HG02870 (cell line): ENCODE results near the gene PDE6D.

Experiments used
- ATAC-seq: cut with Tn5 transposase; IDR thresholded peaks from one replicate; pipeline ENCODE4 v1.9.1; 2021; ENCODE audit warnings: mild to moderate bottlenecking, moderate library complexity; ENCODE audit not compliant: unreplicated experiment

Gene PDE6D

DNA sequence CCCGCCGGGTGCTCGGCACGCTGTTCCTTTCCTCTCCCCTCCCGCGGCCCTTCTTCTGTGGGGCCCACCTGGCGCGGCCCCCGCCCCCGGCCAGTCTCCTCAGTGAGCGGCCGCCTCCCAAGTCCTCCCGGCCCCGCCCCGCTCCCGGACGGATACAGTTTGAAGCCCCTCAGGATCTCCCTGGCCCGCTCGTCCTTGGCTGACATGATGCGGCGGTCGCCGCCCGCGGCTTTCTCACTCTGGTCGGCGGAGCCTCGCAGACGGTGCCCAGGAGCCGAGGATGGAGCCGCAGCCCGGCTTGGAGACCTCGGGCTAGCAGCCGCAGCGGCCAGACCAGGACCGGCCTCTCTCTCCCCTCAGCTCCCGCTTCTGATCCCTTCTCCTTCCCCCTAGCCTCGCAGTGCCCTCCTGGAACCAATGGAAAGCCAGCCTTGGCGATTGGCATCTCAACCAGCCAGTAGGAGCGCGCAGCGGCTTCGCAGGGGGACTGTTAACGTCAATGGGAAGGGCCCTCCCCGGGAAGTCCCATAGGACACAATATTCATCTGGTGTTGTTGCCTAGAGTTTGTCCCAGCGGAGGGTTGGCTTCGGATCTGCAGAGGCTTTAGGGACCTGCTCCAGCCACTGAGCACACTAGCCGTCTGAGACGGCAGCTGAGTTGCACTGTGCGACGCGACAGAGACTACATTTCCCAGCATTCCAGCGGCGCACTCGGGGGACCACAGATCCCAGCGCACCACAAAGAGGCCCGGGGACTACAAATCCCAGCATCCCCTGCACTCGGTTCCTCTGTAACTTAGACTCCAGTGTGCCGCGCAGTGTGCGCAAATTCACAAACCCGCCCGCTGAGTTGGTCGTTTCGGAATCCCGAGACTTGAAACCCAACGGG lies at the start of gene PDE6D:
TSS of gene PDE6D (minus strand) at position 374 of the 889 bp plus-strand sequence. CDS start at position 206, 168 bp downstream.
- ATAC-seq: peak; percentile 84

GRCh38 chr2:231821908-231822307 lies 40.8 kb upstream of the PDE6D start:
- no peak for ATAC-seq

DNA sequence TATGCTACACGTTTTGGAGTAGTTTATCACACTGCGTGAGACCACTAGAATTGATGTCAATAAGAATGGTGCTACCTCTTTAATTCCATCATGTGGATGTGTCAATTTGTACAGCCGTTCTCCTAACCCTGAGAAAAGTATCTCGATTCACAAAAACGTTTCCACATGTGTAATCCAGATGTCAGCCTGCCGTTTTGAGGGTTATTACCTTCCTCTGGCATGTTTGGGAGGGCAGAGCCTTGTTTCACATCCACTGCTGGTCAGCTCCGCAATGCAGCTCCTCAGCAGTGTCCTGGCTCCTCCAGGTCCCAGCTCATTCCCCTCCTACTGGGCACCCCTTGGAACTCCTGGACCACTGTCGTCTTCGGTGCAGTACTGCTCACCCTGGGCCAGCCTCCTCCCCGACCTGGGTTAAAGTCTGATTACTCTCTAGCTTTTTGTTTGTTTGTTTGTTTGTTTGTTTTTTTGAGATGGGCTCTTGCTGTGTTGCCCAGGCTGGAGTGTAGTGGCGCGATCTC lies 39.8 kb upstream of the PDE6D start:
- no peak for ATAC-seq

- no peak for ATAC-seq
Measured at GRCh38 chr2:231819447-231820042, 38.5 kb upstream of the PDE6D start.

- no peak for ATAC-seq
Measured at GRCh38 chr2:231816327-231817026, 35.4 kb upstream of the PDE6D start.

DNA sequence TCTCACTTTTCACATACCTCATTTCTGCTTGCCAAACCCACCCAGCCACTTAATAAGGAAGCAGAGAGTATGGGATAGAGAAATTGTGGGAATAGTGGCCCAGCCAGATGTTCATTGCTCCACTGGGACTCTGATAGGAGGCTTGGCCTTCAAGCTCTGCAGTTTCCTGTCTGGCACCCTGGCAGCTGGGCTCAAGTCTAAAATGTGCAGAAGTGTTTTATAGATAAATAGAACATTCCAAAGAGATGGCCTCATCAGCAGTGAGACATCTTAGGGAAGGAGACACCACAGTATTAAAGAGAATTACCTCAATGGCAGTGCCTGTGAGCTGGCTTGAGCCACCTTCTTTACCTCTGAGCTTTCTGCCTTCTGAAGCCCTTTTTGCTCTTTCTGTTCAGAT lies 29.8 kb upstream of the PDE6D start:
- ATAC-seq: no peak

- ATAC-seq: no peak
Measured at GRCh38 chr2:231807020-231807419, 25.9 kb upstream of the PDE6D start.

DNA sequence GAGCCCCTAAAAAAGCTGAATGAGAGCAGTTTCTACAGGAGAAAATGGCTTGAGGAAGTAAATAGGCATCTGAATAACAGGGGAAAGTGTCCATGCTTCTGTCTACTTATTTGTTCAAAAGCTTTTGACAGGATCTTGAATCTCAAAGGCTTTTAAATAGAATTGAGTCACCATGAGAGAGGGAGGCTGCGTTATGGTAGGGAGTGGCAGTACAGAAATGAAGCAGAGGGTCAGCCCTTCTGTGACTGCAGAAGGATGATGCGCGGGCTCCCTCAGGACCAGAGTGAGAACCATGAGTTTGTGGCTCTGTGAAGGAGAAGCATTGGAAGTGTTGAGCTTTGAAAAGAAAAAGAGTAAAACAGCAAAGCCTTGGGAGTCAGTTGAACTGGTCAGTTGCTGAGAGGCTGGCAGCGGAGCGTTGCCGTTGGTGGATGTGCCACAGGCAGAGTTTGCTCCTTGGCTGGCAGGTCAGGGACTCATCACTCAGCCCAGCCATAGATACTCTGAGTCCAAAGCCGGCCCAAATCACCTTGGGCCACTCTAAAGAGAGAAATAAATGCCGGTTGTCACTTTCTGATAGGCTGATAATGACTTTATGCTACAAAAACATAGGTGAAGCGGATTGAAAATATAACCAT lies 22.5 kb upstream of the PDE6D start:
- no peak for ATAC-seq

DNA sequence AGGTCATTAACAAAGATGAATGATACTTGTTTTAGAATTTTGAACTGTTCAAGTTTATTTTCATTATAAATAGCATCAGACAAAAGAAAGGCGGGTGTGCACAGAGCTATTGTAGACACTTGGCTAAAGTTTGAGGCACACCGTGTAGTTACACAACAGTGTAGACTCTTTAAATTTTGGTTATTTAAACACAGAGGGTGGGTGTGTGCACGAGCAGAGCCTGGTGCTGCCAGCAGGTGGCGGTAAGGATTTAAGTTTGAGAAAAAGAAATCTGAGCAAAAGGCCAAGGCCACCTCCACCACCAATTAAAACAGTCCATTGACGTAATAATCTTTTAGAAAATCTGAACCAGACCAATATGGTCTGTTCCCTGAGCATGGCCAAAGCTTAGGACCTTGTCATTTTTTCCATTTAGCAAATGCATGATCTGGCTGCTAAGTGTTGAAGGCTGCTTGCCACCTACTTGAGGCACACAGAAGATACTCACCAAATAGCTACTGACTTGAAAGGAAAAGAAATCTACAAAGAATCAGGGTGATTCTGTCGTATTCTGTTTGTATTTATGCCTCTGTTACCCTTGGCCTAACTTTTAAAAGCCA lies 19.5 kb upstream of the PDE6D start:
- ATAC-seq: no peak

GRCh38 chr2:231795525-231796327 lies 14.6 kb upstream of the PDE6D start:
- no peak for ATAC-seq

- ATAC-seq: no peak
Measured at GRCh38 chr2:231794383-231794782, 13.3 kb upstream of the PDE6D start.

GRCh38 chr2:231791107-231791506 lies 10.0 kb upstream of the PDE6D start:
- ATAC-seq: no peak

GRCh38 chr2:231786917-231787292 lies 5.8 kb upstream of the PDE6D start:
- no peak for ATAC-seq

DNA sequence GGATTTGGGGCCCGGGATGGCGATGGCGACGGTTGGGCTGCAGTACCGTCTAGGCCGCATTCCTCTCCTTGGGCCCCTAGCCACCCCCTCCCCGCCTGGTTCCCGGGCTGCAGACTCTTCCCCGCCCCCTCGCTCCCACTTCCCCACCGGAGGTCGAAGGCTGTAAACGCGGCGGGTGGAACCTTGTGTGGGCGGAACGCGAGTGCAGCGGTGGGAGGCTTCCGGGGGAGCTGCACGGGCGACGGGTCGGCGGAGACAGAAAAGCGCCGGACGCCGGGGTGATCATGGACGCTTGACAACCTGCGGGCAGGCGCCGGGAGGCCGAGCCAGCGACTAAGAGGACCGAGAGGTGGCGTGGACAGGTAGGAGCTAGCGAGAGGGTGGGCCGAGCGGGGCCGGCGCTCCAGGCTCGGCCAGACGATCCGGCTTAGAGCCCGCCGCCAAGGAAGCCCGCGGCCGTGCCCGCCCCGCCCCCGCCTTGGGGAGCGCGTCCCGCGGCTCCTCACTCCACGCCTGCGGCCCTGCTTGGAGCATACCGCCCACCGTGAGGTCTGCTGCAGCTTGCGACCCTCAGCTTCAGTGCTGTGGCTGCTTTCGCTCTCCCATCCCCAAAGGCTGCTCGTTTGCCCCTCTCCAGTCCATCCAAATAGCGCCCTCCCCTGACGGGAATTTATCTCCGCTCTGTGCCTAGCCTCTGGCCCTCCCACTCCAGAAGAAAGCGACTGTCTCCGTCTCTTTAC lies 5.3 kb upstream of the PDE6D start, which contains the start of gene COPS7B:
TSS of gene COPS7B (plus strand) at position 269 of the 740 bp plus-strand sequence. CDS start 2,126 bp downstream, outside the sequence.
- peak; percentile 55 for ATAC-seq

GRCh38 chr2:231785822-231786176 lies 4.7 kb upstream of the PDE6D start:
- peak; percentile 12 for ATAC-seq

DNA sequence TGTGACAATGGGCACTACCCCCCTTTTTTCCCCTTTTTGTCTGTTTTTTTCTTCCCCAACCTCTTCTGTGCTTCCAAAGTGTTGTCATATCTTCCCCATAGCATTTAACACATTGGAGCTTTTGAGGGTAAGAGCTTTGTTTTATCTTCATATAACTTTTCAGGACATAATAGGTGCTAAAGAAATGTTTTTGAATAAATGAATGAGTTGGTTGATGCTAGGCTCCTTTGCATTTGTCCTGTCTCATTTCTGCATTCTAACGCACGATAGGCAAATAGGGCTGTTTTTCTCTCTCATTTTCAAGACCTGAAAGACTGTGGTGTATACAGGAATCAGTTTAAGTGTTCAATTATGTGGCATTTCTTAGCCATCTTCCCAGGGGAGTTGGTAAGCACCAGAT lies 4.3 kb upstream of the PDE6D start:
- ATAC-seq: no peak

DNA sequence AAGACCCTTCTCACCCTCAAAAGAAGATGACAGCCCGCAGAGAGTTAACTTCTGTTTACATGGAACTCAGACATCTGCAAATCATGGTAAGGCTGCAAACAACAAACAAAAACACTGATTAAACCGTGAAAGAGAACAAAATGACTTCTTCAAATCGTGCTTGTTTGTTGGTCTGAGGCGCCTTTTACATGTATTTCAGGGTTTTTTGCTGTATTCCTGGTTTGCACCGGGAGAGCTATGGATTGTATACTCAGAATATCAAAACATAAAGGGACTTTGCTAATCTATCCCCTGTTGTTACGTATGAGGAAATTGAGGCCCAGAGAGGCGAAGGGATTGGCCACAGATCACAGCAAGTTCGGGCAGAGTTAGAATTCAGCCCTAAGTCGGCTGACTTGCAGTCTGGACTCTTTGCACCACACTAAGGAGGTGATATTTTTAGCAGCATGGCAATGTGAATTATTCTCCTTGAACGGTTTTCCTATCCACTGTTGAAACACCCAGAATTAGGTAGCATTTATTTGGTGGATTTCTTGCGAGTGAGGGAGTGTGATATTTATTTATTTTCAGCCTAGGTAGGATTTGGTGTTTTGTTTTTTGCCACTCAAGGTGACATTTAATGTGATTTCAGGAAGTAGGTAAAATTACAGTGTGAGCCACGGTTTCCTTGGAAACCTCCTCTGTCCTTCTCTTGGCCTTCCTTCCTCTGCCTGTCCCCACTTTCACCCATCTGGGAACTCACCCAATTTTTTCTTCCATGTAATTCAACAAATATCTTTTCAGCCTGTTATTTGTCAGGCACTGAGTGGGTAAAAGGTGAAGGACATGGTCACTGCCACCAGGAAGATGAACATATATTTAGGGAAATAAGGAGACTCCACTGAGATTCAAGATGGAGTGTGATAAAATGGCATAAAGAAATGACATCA lies 980 bp upstream of the PDE6D start:
- ATAC-seq: no peak
